ENCODE measurements around the gene JAM3. TPM values are rescaled to one million over a fixed set of nuclear protein-coding genes. Genes with fewer than 3 reads are reported as not detected.
A peak's percentile ranks its signal among the peaks of the same experiment; 100 is the strongest.
"Not testable (repeated sequence)": the region's sequence is repeated elsewhere in the genome, so short reads cannot be mapped to it uniquely, and the experiment has no call there.

The JAM3 gene
- total RNA-seq, 1 donor from 2014 or later = 438 TPM

DNA sequence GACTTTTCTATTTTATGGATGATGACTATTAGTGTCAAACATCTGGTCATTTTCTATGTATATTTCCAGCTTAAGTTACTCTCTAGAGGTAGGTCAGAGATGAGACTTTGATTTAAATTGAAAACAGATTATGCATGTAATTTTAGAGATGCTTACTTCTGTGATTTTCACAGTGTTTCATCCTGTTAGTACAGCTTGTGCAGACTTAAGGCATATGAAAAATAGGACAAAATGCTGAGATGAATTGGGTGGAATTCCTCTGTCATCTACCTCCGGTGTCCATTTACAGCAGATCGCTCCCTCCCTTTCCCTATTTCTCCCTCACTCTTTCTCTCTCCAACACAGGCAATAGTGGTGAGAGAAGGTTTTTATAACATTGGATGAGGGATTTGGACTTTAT is 14.1 kb downstream of the JAM3 start:
- Mint-ChIP-seq H3K9me3 (ENCODE audit: unreplicated experiment) (peaks cover 10% of the 10 kb centered on the region), H3K4me3 (ENCODE audit: unreplicated experiment) (peak overlapping the region; percentile 17), H3K27ac (ENCODE audit: unreplicated experiment) (no peak overlapping the region), H3K36me3 (ENCODE audit: low read depth, unreplicated experiment) (peaks cover 50% of the 10 kb centered on the region), H3K27me3 (ENCODE audit: unreplicated experiment) (no peaks in the 10 kb centered on the region), H3K4me1 (ENCODE audit: unreplicated experiment) (peaks cover 34% of the 10 kb centered on the region)
- TF ChIP-seq, protein P1, sequence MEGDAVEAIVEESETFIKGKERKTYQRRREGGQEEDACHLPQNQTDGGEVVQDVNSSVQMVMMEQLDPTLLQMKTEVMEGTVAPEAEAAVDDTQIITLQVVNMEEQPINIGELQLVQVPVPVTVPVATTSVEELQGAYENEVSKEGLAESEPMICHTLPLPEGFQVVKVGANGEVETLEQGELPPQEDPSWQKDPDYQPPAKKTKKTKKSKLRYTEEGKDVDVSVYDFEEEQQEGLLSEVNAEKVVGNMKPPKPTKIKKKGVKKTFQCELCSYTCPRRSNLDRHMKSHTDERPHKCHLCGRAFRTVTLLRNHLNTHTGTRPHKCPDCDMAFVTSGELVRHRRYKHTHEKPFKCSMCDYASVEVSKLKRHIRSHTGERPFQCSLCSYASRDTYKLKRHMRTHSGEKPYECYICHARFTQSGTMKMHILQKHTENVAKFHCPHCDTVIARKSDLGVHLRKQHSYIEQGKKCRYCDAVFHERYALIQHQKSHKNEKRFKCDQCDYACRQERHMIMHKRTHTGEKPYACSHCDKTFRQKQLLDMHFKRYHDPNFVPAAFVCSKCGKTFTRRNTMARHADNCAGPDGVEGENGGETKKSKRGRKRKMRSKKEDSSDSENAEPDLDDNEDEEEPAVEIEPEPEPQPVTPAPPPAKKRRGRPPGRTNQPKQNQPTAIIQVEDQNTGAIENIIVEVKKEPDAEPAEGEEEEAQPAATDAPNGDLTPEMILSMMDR (IDR thresholded peaks at IDR 0.05; ENCODE audit: unreplicated experiment) = no peak
- DNase-seq (ENCODE audit: low spot score) = no peak

DNA sequence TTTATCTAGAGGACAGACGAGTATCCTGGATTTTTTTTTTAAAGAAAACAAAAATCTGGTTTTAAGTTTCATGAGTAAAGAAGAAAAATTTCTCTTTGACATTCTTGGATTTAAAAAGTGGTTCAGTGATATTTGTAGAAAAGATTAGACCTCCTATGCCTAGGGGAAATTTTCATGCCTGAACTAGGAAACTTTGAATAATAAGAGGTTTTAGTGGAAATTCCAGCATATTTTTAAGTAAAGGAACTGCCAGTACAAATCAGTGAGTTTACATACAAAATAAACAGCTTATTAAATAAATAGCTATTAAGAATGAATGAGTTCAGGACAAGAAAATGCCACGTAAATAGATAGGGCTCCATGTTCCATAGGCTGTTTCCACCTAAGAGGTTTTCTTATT is 17.5 kb downstream of the JAM3 start:
- DNase-seq (ENCODE audit: low spot score) = no peak
- Mint-ChIP-seq H3K27me3 (ENCODE audit: unreplicated experiment) (peaks cover 3% of the 10 kb centered on the region), H3K9me3 (ENCODE audit: unreplicated experiment) (no peaks in the 10 kb centered on the region), H3K4me1 (ENCODE audit: unreplicated experiment) (peaks cover 26% of the 10 kb centered on the region), H3K4me3 (ENCODE audit: unreplicated experiment) (no peak overlapping the region), H3K27ac (ENCODE audit: unreplicated experiment) (no peak overlapping the region), H3K36me3 (ENCODE audit: low read depth, unreplicated experiment) (peaks cover 34% of the 10 kb centered on the region)
- TF ChIP-seq, protein P1 (IDR thresholded peaks at IDR 0.05; ENCODE audit: unreplicated experiment) = no peak

DNA sequence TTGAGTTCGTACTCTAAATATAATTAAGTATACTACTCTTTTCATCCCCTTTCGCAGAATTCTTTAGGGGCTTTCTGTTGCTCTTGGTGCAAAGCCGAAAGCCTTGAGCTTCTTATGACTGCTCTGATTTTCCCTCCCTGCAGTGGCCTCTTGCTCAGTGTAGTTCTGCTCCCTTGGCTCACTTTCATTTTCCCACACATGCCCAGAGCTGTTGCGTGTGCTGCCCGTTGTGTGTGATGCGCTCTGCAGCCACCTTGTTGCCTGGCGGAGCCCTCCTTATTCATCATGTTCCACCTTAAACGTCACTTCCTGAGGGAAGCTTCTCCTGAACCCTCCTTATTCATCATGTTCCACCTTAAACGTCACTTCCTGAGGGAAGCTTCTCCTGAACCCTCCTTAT is 23.1 kb downstream of the JAM3 start:
- H3K27me3 Mint-ChIP-seq (ENCODE audit: unreplicated experiment); DNase-seq (ENCODE audit: low spot score); H3K4me3 Mint-ChIP-seq (ENCODE audit: unreplicated experiment); H3K27ac Mint-ChIP-seq (ENCODE audit: unreplicated experiment); H3K9me3 Mint-ChIP-seq (ENCODE audit: unreplicated experiment): not testable (repeated sequence)
- Mint-ChIP-seq H3K36me3 (ENCODE audit: low read depth, unreplicated experiment) (peaks cover 28% of the 10 kb centered on the region), H3K4me1 (ENCODE audit: unreplicated experiment) (peaks cover 30% of the 10 kb centered on the region)

- Mint-ChIP-seq H3K4me1 (ENCODE audit: unreplicated experiment) (peaks cover 46% of the 10 kb centered on the region), H3K36me3 (ENCODE audit: low read depth, unreplicated experiment) (peaks cover 34% of the 10 kb centered on the region), H3K27me3 (ENCODE audit: unreplicated experiment) (peaks cover 7% of the 10 kb centered on the region), H3K27ac (ENCODE audit: unreplicated experiment) (peak overlapping the region; percentile 13), H3K4me3 (ENCODE audit: unreplicated experiment) (no peak overlapping the region), H3K9me3 (ENCODE audit: unreplicated experiment) (no peaks in the 10 kb centered on the region)
- no peak for DNase-seq (ENCODE audit: low spot score)
- TF ChIP-seq, protein P1 (IDR thresholded peaks at IDR 0.05; ENCODE audit: unreplicated experiment) = no peak
Measured at GRCh38 chr11:134097166-134097565, 28.3 kb downstream of the JAM3 start.

GRCh38 chr11:134098566-134099184 is 29.8 kb downstream of the JAM3 start:
- DNase-seq (ENCODE audit: low spot score) = no peak
- TF ChIP-seq, protein P1 (IDR thresholded peaks at IDR 0.05; ENCODE audit: unreplicated experiment) = no peak
- no peaks in the 10 kb centered on the region for H3K27me3 Mint-ChIP-seq (ENCODE audit: unreplicated experiment)
- no peak overlapping the region for H3K4me3 Mint-ChIP-seq (ENCODE audit: unreplicated experiment)
- no peak overlapping the region for H3K27ac Mint-ChIP-seq (ENCODE audit: unreplicated experiment)
- peaks cover 37% of the 10 kb centered on the region for H3K36me3 Mint-ChIP-seq (ENCODE audit: low read depth, unreplicated experiment)
- no peaks in the 10 kb centered on the region for H3K9me3 Mint-ChIP-seq (ENCODE audit: unreplicated experiment)
- H3K4me1 Mint-ChIP-seq (ENCODE audit: unreplicated experiment) = peaks cover 48% of the 10 kb centered on the region

All from endothelial cell (in vitro differentiated cells).